H54 (cell line): ENCODE results near the gene EI24.
"Not testable (repeated sequence)": the region's sequence is repeated elsewhere in the genome, so short reads cannot be mapped to it uniquely, and the experiment has no call there.

Experiments used
- DNase-seq: peaks from one replicate; pipeline ENCODE4 v3.0.0; 2011; ENCODE audit warnings: low spot score, mixed read lengths; ENCODE audit not compliant: insufficient read length
- FAIRE-seq: peaks from 3 replicates; lab custom pipeline; 2011; peaks lifted over from hg19 to GRCh38; lab: Jason Lieb, UNC
- POLR2A ChIP-seq: IDR thresholded peaks from 2 replicates; pipeline ENCODE4 v1.6.1; 2011; ENCODE audit warnings: low read depth, mild to moderate bottlenecking, low read length

Gene EI24

GRCh38 chr11:125562430-125562829, 6.8 kb upstream of the EI24 start:
- no peak for FAIRE-seq
- no peak for DNase-seq
- no peak for TF ChIP-seq POLR2A

DNA sequence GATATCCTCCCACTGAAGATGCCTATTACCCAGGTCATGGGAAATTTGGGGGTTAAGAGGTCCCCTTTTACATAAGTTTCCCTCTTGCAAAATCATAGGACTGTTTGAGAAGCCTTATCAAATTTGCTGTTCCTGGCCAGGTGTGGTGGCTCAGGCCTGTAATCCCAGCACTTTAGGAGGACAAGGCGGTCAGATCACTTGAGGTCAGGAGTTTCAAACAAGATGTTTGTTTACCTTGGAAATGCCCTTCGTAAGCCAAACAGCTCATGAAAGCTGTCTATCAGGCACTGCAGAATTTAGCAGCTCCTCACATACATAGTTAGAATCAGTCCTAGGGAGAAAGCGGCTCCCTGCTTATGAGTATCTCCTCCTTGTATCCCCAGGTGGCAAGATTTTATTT, 4.9 kb upstream of the EI24 start:
- DNase-seq: no peak
- FAIRE-seq: no peak
- no peak for TF ChIP-seq POLR2A

- no peak for FAIRE-seq
- no peak for TF ChIP-seq POLR2A
- no peak for DNase-seq
These were observed 3.0 kb upstream of the EI24 start for GRCh38 chr11:125566235-125566634.

DNA sequence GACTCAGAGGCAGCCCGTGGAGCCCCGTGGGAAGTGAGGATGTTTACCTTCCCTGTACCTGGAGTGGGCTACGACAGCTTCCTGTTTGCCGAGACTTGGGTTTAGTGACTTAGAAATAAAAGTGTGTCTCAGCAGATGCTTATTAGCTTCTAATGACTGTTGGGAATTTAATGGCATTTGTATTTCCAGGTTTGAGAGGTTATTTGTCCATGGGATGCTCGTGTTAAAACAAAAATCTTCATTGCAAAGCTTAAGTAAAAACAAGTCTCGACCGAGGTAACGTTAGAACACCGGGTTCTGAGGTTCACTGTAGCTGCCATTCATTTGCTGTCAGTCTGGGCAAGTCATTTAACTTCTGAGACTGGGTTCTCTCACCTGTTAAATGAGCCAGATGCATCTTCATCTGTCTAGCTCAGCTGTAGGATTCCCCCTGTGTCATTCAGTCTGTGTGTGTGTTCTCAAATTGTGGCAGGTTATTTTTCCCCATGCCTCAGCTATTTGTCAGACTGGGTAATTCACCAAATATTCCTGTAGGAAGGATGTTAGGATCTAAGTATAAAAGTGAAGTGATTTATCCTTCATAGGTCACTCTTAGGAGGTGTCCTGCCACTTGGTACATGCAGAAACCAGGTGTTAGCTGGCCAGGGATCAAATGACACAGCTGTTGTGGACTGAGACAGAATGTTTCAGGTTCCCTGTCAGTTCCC, 791 bp downstream of the EI24 start:
- DNase-seq (no peak), FAIRE-seq (no peak)
- no peak for TF ChIP-seq POLR2A

GRCh38 chr11:125570952-125571351, 1.7 kb downstream of the EI24 start:
- no peak for TF ChIP-seq POLR2A
- DNase-seq (no peak), FAIRE-seq (no peak)

- FAIRE-seq (no peak), DNase-seq (no peak)
- TF ChIP-seq POLR2A: no peak
These were observed 3.6 kb downstream of the EI24 start for GRCh38 chr11:125572916-125573315.

GRCh38 chr11:125577181-125577580, 7.9 kb downstream of the EI24 start:
- FAIRE-seq, DNase-seq: not testable (repeated sequence)

DNA sequence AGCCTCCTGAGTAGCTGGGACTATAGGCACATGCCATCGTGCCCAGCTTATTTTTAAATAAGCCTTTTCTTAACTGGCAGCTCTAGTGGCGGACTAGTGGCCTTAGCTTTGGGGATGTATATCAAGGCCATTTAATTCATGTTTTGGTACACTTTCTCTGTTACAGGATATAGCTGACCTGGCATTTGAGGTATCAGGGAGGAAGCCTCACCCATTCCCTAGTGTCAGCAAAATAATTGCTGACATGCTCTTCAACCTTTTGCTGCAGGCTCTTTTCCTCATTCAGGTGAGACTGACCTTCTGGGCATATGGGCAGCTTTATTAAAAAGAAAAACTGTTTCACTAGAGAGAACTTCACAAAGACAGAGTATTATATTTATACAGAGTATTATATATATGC, 9.5 kb downstream of the EI24 start:
- DNase-seq (no peak), FAIRE-seq (no peak)
- no peak for TF ChIP-seq POLR2A

DNA sequence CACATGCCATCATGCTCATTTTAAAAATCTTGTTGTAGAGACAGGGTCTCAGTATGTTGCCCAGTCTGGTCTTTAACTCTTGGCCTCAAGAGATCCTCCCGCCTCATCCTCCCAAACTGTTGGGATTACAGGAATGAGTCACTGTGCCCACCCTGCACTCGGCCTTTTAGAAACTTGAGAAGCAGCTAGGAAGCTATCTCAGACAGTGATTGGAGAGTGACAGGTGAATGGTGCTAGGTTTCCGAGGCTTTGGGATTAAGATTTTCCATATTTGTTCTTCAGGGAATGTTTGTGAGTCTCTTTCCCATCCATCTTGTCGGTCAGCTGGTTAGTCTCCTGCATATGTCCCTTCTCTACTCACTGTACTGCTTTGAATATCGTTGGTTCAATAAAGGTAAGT, 10.5 kb downstream of the EI24 start:
- DNase-seq: no peak
- TF ChIP-seq POLR2A: no peak
- FAIRE-seq: no peak

DNA sequence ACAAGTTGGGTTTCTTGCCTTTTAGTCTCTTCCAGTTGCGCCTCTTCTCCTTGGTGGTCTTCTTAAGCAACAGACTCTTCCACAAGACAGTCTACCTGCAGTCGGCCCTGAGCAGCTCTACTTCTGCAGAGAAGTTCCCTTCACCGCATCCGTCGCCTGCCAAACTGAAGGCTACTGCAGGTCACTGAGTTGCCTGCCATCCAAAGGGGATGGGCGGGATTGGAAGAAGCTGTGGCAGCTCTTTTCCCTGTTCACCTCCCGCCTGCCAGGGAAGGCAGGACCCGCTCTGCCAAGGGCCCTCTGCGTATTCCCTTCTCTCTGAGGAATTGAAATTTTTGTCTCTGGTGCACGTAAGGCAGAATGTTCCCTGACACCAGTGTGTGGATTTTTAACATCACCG, 14.2 kb downstream of the EI24 start:
- FAIRE-seq: no peak
- DNase-seq: no peak
- TF ChIP-seq POLR2A: no peak

- DNase-seq: no peak
- TF ChIP-seq POLR2A: no peak
- no peak for FAIRE-seq
These were observed 16.2 kb downstream of the EI24 start for GRCh38 chr11:125585487-125585886.

DNA sequence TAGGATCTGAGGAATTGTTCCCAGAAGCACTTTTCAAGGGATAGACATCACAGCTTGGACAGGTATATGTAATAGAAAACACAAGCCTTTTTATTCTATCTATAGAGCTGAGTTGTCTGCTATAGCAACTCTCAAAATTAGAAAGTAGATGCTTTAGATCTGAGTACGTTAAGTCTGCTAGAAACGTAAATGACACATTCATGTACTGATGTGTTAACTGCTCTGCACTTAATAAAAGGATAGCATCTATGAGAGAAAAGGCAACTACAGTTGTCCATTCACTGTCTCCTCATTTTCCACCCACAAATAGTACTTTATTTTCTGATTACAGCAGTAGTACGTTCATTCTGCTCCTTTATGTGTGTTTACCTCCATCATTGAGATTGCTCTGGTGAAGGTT, 17.3 kb downstream of the EI24 start:
- FAIRE-seq: no peak
- no peak for DNase-seq
- TF ChIP-seq POLR2A: no peak

DNA sequence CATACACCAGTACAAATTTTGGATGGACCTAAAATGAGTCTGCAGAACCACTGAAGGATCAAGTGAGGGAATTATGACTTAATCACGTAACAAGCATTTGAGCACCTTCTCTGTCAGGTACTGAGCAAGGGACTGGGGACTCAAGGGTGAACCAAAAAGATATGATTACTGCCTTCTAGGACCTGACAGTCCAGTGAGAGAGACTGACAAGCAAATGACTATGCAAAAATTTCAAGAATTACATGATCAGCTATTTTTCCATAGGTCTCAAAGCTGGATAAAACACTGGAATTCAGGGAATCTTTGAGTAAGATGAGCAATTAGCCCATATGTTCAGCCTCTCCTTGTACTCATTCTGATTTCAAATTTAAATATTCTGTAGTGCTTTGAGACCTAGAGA, 18.2 kb downstream of the EI24 start:
- no peak for TF ChIP-seq POLR2A
- DNase-seq (no peak), FAIRE-seq (no peak)

DNA sequence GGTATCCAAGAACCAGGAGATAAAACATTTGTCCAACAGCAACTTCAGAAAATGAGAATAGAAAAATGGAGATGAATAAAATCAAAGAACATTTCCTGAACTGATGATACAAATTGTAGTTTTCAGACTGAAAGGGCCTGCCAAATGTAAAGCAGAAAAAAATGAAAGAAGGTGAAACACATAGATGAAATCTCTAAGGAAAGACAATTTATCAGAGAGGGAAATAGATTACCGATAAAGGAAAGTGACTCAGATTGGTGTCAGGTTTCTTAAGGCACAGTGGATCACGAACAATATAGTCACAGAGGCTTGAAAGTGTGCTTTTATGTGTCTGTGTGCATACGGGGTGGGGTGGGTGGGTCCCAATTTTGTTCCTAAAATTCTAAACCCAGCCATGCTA, 19.2 kb downstream of the EI24 start:
- peak; percentile 9 for DNase-seq
- FAIRE-seq: no peak
- no peak for TF ChIP-seq POLR2A

DNA sequence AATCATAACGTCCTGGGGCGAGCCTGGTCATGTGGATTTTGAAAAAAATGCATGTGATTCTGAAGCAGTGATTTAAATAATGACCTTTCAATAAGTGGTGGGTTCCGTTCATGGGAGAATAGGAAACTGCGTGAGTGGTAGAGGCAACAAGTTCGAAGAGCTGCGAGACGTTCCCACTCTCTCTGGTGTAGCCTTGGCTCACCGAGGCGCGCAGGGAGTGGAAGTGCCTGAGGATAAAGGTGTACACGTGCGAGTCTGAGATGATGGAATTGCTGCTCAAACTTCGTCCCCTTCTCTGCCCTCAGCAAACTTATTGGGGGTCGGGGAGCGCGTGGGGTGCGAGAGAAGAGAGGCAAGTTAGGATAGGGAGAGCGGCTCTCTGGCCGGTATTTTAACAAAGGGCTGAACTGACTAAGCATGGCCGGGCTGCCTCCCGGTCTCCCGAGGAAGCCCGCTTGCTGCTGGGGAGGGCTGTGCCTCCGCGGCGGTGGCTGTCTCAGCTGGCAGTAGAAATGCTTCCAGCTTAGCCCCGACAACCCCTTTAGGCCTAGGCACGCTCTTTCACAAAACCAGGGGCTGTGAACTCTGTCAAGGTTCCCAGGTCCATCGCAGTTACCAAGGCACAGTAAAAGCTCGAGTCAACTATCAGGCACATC, 22.5 kb downstream of the EI24 start:
- no peak for FAIRE-seq
- TF ChIP-seq POLR2A: no peak
- peak; percentile 23 for DNase-seq
